RPMI8226 (cell line): ENCODE data around the gene STRBP.
"Not testable (repeated sequence)": the region's sequence is repeated elsewhere in the genome, so short reads cannot be mapped to it uniquely, and the experiment has no call there.

Experiments
- DNase-seq: peaks from one replicate; pipeline ENCODE4 v3.0.0-alpha.2; 2015

The STRBP gene

DNA sequence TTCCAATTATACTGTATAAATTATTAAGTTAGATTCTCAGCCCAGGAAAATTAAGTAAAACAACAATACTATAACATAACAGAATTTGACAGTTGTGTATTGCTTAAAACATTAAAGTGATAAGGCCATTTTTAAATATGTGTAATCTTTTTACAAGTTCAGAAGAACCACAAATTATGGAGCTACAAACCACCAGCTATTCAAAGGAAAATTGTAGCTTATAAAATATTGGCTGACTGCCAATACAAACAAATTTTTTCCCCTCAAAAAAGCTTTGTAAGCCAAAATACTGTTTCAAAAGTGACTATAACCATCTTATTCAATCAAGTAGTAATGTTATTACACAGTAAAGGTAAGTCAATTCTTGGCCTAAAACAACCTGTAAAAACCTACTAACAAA lies 21.9 kb downstream of the STRBP start:
- peak; percentile 63 for DNase-seq

GRCh38 chr9:123239726-123240125 lies 28.7 kb downstream of the STRBP start:
- no peak for DNase-seq

DNA sequence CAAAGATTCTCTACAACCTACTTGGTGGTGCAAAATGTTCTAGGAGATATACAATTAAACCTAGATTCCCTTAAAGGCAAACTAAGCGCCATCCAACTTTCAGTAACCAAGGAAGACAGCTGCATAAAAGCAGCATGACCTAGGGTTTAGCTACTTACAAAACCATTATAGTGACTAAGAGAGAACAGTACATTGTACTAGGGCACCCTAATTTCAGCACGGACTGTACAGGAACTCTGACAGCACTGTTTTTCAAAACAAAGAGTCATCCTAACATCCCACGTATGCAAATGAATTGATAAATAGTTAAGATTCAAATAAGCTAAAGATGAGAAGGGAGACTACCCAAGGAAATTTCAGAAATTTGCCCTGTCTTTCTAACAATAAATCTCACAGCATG lies 30.0 kb downstream of the STRBP start:
- no peak for DNase-seq

GRCh38 chr9:123237220-123237619 lies 31.2 kb downstream of the STRBP start:
- no peak for DNase-seq

DNA sequence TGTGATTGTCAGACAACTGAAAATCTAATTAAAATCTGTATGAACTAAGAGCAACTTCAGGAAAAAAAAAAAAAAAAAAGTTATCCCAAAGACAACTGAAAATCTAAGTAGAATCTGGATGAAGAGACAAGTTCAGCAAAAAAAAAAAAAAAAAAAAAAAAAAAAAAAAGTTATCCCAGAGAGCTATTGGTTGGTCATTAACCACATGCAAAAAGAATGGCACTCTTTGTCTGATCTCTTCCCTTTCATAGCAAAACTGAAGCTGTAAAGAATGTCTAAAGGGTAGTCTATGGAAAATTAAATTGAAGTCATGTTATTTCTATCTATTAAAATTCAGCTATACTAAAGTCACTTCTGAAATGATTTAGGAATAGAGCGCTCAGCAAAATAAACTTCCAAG lies 32.9 kb downstream of the STRBP start:
- DNase-seq = no peak

DNA sequence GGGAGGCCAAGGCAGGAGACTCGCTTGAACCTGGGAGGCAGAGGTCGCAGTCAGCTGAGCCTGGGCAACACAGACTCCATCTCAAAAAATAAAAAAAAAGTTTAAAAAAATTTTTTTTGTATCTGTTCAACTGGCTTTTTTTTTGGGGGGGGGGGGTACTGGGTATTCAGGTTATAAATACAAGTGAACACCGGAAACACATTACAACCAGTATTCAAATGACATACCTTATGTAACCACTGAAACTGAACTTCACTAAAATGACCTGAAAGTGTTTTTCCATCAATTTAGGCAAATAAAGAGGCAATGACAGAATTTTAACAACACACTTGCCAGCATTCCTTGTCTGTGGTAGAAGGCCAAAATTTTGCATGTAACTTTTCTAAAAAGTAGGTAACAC lies 33.5 kb downstream of the STRBP start:
- DNase-seq = peak; percentile 43

GRCh38 chr9:123232332-123232731 lies 36.1 kb downstream of the STRBP start:
- DNase-seq = no peak

GRCh38 chr9:123231421-123231820 lies 37.0 kb downstream of the STRBP start:
- no peak for DNase-seq

- no peak for DNase-seq
Observed at GRCh38 chr9:123228967-123229366, 39.4 kb downstream of the STRBP start.

GRCh38 chr9:123225995-123226394 lies 42.4 kb downstream of the STRBP start:
- DNase-seq = no peak

GRCh38 chr9:123225374-123225813 lies 43.0 kb downstream of the STRBP start:
- DNase-seq = peak; percentile 95

DNA sequence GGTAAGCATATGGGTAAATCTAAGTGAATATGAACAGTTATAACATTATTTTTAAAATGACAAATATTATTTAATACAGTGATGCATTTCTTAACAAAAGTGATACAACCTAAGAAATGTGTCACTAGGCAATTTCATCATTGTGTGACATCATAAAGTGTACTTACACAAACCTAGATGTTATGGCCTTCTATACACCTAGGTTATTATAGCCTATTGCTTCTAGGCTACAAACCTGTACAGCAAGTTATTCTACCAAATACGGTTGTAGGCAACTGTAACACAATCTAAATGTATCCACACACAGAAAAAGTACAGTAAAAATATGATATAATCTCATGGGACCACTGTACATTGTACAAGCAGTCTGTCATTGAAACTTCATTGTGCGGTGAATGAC lies 48.3 kb downstream of the STRBP start:
- DNase-seq = no peak

DNA sequence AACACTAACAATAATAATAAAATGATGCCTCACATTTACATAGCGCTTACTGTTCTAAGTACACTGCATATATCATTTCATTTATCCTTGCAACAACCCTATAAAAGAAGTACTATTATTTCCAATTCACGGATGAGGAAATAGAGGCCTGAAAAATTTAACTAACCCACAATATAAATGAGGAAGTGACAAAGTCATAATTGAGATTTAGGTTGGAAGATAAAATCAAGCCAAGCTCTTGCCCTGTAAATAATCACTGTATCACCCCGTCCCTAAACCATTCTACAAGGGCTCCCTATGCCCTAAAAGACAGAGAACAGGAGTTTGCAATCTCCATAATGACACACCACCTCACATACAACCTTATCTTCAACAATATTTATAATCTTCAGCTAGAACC lies 49.6 kb downstream of the STRBP start:
- DNase-seq = no peak

DNA sequence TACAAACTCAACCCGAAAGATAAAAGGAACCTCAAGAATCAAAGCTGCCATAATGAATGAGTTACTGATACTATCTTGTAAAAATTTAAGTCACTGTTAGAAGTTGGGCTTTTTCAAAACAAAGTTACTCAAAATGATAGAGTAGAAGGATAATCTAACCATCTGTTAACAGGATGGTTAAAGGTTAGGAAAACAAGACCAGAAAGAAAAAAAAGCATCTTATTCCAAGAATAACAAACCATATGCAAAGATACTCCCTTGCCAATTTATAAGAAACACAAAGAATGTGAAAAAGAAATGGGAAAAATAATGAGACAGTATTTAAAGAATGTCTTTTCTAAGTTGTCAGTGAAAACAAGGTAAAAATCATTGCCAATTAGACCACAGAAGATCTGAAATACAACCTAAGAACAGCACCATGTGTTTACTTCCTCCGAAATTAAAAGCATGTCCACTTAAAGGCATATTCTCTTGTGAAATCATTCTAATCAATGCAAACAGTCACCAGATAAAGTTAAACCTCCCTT lies 51.2 kb downstream of the STRBP start:
- DNase-seq = no peak

- no peak for DNase-seq
Observed at GRCh38 chr9:123216251-123216797, 52.1 kb downstream of the STRBP start.

- no peak for DNase-seq
Observed at GRCh38 chr9:123211081-123211480, 57.3 kb downstream of the STRBP start.

DNA sequence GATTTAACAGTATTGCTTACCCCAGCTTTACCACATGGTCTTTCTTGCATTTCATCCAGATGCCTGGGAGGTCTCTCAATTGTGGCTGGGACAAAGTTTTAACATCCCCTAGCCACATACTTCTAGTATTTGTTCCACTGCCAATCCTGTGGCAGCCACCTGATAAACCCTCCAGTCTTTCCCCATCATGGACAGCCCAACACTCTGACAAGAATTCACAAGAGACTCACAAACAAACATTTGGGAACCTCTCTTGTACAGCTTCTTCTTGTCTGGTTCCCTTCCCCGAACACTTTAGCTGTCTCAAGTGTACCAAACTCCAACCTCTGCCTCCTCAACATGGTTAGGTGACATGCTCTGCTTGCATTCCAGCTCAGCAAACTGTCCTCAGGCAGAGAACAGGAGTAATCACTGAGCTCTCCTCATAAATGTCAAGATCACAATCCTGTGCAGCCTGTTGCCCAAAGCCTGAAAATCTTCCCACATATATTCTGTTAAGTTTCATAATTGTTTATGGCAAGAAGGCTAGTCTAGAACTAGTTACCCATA lies 59.7 kb downstream of the STRBP start:
- DNase-seq = no peak

DNA sequence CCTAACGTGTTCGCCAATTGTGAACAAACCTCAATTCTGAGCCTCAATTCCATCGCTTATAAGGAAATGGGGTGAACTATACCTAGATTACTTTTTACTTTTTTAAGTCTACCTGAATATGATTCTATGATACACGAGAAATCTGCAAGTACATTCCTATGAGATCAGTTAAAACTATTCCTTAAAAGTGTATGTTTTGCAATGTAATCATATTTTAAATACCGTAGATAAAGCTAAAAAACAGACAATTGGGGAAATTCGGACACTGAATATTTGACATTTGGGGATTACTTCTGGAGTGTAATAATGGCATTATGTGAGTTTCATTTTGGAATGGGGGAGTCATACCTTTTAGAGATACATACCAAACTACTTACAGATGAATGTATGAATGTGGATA lies 62.3 kb downstream of the STRBP start:
- no peak for DNase-seq

DNA sequence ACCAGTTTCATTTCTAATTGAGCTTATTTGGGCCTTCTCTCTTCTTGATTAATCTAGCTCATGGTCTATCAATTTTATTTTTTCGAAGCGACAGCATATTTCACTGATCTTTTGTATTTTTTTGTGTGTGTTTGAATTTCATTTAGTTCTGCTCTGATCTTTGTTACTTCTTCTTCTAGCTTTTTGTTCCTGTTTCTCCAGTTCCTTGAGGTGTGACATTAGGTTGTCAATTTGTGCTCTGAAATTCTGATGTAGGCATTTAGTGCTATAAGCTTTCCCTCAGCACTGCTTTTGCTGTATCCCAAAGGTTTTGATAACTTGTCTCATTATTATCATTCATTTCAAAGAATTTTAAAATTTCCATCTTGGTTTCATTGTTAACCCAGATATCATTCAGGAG lies 67.3 kb downstream of the STRBP start:
- no peak for DNase-seq

DNA sequence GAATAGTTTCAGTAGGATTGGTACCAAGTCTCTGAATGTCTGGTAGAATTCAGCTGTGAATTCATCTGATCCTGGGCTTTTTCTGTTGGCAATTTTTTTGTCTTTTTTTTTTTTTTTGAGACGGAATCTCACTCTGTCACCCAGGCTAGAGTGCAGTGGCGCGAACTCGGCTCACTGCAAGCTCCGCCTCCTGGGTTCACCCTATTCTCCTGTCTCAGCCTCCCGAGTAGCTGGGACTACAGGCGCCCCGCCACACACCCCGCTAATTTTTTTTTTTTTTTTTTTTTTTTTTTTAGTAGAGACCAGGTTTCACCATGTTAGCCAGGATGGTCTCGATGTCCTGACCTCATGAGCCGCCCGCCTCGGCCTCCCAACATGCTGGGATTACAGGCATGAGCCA lies 67.9 kb downstream of the STRBP start:
- DNase-seq = not testable (repeated sequence)

- DNase-seq = no peak
Observed at GRCh38 chr9:123196124-123196523, 72.3 kb downstream of the STRBP start.

- DNase-seq = no peak
Observed at GRCh38 chr9:123194023-123194422, 74.4 kb downstream of the STRBP start.

- no peak for DNase-seq
Observed at GRCh38 chr9:123191680-123192079, 76.7 kb downstream of the STRBP start.

DNA sequence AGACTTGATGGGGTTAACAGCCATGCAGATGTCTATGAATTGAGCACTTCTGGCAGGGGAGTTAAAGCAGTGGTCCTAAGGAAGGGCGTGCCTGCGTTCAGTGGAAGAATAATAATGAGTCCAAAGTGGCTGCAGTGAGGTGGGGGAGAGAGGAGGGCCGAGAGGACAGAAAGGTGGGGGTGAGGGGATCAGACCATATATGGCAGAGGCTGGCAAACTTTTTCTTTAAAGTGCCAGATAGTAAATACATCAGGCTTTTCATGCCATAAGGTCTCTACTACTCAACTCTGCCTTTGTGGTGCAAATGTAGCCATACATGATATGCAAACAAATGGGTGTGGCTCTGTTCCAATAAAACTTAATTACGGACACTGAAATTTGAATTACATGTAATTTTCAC lies 77.1 kb downstream of the STRBP start:
- DNase-seq = no peak

- DNase-seq = no peak
Observed at GRCh38 chr9:123187131-123187530, 81.3 kb downstream of the STRBP start.
